Measurements from ENCODE around the gene CASP9.

- TF ChIP-seq CTCF (conservative IDR thresholded peaks at IDR 0.05) (no peak), EZH2 (IDR thresholded peaks at IDR 0.05; ENCODE audit: low read depth) (no peak)
Measured at GRCh38 chr1:15483971-15484370, 40.0 kb downstream of the CASP9 start.

All from PC-9 (cell line).